Measurements from ENCODE around the gene SREBF2.
"Not testable (repeated sequence)": the region's sequence is repeated elsewhere in the genome, so short reads cannot be mapped to it uniquely, and the experiment has no call there.

The SREBF2 gene

DNA sequence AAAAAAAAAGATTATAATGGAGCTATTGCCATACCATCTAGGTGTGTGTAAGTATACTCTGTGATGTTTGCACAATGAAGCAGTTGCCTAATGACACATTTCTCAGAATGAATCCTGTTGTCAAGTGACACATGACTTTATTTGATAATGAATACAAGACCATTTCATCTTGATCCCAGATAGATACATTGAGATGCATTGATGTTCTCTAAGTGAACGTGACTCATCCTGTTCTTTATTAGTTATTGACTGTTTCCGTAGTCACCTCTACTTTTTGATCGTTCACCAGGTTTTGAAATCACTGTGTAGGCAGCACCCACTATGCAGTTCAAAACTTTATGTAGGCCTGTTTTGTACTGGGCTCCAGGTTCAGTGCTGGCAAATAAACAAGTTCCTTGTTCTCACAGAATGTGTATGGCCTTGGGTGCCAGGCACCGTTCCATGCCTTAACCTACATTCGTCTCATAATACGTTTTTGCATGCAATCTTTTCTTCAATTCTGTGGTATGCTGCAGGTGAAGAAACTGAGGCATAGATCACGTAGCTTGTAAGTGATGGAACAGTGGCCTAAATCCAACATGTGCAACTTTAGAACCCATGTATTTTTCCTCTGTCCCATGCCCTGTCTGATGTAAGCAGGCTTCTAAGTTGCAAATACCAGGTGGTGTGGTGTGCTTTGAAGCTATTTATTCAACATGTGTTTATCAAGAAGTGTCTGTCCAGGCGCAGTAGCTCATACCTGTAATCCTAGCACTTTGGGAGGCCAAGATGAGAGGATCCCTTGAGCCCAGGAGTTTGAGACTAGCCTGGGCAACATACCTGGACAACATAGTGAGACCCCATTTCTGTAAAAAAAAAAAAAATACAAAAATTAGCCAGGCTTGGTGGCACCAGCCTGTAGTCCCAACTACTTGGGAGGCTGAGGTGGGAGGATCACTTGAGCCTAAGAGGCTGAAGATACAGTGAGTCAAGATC is 10.4 kb downstream of the SREBF2 start:
- no peak for DNase-seq

DNA sequence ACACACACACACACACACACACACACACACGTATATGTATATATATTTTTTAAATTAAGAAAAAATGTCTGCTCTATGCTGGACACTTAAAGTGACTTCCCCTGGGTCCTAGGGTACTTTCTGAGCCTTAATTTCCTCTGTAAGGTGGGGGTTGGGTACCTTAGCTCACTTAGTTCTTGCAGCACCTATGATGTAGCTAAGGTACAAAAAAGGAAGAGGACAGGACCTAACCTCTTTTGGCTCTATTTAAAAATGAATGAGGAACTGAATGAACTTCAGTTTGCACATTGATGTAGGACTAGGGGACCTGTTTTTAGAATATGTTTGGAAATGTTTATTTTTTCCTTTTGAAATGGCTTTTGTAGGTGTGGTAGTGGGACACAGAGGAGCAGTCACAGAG is 11.1 kb downstream of the SREBF2 start:
- DNase-seq: no peak

DNA sequence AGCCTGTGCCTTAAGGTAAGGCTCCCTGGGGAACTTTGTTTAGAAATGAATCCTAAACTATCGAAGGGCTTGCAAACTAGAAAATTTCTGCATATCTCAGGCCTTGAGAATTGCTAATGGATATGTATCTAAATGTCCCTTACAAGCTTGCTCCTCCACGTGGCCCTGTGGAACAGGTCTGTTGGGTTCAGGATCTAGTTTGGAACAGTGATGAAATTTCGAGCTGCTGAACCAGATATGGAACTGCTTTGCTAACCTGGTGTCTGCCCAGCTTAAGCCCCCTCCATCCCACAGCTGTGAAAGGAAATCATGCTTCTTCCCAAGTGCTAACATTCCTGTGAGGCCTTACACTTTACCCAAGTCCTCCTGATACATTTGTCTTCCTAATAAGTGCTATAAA is 11.6 kb downstream of the SREBF2 start:
- no peak for DNase-seq

DNA sequence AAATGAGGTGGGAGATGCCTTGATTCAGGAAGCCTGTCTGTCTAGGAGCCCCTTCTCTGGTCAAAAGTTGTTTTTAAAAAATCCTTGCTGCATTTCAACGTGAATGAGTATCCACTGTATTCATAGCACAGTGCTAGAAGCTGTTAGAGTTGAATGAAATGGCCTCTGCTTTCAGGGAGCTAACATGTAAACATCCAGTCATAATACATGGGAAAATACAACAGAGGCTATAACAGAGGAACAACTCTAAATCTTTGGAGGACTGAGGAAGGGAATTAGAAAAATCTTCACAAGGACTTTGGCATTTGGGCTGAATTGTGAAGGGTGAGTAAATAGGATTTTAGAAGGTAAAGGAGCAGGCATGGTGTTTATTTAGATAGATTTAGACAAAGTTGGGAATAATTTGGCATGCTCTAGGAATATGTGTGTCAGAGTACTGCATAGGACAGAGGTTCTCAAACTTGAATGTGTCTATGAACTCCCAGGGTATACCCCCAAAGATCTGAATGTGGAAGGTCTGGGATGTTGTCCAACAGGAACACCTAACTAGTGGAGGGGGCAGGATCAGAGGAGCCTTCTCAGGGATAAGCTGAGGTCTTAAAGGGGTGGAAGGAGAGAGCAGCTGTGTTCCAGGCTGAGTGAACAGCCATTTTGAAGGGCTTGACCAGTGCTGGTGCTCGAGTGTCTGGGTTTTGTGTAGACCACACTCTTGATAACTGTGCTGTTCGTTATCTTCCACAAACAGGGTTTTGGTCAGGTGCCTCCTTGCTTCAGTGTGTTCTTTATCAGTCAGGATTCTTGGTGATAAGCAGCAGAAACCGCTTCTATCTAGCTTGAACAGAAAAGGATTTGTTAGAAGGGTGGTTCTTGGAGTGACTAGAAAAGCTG is 12.7 kb downstream of the SREBF2 start:
- no peak for DNase-seq

DNA sequence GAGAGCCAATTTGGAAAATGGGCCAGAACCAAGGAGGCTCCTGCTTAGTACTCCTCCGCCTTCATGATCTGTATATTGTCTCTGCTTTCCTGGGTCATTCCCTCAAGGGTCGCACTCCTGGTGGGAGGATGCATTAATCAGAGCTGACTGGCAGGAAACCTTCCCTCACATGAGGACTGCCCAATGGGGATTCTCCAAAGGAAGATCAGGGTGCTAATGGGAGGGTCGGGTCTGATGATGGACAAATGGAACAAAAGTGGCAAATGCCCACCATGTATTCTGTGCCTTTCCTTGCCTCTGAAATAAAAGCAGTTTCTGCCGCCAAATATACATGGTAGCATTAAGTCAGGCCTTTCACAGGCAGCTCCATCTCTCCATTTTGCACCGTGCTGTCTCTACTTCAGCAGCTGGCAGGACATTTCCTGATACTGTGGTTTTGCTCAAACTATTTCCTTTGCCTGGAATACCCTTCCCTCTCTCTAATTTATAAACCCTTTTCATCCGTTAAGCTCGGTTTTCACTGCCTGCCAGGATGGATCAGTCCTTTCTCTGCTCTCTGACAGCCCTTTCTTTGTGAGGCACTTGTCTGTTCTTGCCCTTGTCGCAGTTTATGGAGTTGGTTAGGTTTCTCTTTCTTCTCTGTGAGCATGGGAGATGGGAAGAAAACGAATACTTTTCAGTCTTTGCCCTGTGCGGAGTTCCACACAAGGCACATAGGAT is 13.5 kb downstream of the SREBF2 start:
- no peak for DNase-seq

DNA sequence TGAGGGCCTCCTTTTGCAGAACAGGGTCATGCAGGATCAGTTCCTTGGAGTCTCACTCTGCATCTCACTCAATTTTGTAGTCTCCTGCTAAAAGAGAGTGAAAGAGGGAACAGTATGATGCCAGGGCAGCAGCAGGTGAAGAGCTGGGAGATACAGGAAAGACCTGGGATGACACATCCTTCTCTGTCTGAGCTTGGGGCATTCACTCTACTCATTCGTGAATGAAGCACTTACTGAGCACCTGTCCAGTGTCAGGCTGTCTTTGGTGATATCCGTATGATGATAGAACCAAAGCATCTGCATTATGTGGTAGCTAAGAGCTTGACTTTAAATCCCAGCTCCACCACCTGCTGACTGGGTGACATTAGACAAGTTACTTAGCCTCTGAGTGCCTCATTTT is 14.4 kb downstream of the SREBF2 start:
- DNase-seq: no peak

DNA sequence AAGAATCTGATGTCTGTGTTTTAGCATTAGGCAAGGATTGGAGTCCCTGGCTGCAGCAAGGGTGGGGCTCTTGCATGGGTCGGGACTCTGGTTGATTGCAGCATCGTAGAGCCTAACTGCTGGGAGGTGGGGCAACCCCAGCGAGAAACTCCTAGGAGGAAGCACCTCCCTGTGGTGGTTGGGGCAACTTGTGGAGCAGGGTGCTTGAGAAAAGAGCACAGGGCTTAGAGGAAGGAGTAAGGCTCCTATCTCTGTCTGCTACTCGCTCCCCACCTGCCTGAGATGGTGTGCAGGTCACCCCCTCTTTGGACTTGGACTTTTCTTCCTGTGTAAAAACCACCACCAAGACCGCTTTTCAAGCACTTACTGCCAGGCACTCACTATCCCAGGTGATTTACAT is 15.6 kb downstream of the SREBF2 start:
- no peak for DNase-seq

DNA sequence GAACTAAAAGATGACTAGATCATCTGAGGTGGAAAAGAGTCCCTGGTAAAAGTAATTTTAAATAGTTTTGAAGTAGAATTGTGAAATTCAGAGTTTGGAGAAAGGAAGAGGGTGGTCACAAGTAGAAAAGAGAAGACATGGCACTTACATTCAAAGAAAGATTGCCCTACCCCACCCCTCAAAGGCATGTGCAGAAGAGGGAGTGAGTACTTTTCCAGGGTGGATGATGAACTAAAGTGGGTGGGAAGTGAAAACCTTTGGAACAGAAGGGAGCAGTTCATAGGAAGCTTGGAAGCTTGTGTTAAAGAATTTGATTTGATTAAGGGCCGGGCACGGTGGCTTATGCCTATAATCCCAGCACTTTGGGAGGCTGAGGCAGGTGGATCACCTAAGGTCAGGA is 23.6 kb downstream of the SREBF2 start:
- no peak for DNase-seq

DNA sequence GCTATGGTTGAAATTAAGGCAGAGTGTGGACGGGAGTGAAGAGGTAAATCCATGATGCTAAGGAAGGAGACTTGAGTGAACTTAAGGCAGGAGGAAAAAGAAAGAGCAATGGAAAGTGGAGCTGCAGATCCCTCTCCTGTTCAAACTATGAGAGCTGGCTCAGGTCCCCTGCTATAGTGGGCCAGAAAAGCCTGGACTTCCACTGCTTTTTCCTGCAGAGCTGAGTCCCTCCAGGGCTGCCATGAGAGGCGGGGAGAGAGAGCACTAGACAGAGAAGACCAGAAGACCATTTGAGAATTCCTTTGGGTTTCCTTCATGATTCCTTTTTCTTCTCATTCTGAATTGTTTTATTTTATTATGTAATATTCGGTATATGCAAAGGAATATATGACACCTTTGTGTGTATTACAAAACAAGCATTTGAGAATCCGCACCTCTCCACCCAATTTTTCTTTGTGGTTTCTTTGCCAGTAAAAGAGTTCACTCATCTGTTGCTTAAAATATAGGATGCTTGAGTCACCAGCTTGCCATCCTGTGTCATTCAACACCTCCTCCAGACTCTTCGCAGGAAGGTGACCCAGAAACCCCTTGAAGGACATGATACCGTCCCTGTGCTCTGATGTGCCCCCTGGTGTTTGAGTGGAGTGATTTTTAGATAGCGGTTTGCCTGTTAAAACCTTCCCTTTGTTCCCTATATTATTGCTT is 24.4 kb downstream of the SREBF2 start:
- peak; percentile 57 for DNase-seq

DNA sequence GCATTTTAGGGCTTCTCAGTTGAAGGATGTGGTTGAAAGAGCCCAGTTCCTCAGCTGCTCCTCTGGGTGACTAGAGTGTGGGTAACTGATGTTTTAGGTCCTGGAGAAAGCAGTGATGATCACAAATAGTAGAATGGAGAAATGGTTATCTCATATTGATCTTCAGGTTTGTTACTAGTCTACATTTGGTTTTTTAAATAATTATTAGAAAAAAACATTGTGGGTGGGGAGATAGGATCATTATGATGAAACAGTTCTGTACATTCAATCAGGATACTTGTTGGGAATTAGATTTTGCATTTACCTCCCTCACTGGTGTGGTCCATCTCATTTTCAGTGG is 24.9 kb downstream of the SREBF2 start:
- no peak for DNase-seq

DNA sequence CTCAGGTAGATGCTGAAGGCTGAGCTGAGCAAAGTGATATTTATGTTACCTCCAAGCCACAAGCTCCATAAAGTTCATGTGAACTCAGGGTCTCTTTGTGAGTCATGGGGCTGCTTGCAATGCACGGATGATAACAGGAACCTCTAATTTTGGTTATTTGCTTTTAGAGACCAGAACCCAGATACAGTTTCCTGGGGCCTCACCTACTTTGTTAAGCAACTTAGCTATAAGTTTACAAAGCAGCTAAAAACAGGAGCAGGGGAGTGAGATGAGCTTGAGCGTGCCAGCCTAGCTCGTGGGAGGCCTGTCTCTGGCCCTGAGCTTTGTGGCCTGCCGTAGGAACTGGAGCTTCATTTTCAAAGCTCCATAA is 29.2 kb downstream of the SREBF2 start:
- no peak for DNase-seq

DNA sequence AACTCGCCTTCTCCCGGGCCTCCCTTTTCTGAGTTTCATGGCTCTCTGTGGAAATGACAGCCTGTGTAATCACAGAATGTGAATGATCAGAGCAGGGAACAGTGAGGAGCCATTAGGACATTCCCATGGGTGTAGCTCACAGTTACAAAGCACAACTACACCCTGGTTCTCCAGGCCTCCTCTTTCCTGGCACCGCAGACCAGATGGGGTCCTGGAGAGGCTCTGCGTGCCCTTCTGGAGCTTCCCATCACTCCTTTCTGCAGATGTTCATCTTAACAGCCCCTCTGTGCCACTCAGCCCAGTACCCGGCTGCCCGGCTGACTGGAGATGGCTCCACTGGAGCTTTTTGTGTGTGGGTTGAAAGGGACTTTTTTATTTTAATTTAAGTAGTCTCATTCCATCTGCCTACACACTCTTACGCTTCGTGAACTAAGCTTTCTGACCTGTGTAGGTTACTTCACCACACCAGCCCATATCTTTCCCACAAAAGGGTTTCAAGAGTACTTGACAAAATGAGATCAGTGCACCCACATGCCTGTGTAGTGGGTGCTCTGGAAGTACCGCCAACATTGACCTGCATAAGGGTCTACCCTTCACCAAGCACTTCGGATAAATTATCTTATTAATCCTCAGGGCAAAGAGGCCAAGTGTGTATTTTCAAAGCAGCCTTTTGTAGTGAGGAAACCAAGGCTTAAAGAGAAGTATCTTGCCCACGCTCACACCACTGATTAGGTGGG is 29.8 kb downstream of the SREBF2 start:
- no peak for DNase-seq

DNA sequence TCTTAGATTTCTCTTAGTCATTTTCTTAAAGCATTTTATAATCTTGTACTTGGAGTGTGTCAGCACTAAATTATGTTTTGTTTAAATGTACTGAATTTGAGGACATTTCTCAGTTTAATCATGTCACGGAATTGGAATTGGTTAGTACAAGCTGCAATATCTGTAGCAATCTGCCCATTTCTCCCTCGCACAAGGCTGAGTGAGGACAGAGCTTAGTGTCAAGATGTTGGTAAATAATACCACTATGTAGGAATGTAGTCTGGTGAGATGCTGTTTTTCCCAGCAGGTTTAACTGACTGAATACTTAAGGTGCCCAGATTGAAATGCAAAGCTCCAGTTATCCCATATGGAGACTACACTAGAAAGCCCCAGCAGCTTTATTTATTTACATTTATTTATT is 30.6 kb downstream of the SREBF2 start:
- DNase-seq: no peak

DNA sequence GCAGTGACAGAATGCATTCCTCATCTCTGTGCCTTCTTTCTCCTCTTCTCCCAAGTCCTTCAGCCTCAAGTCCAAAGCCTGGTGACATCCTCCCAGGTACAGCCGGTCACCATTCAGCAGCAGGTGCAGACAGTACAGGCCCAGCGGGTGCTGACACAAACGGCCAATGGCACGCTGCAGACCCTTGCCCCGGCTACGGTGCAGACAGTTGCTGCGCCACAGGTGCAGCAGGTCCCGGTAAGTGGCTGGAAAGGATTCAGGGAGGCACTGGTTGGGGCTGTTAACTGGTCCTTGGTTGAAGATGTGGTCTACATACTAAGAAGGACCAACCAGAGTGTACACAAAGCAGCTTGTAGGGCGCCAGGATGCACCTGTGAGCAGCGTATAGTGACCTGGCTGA is 35.7 kb downstream of the SREBF2 start:
- DNase-seq: no peak

DNA sequence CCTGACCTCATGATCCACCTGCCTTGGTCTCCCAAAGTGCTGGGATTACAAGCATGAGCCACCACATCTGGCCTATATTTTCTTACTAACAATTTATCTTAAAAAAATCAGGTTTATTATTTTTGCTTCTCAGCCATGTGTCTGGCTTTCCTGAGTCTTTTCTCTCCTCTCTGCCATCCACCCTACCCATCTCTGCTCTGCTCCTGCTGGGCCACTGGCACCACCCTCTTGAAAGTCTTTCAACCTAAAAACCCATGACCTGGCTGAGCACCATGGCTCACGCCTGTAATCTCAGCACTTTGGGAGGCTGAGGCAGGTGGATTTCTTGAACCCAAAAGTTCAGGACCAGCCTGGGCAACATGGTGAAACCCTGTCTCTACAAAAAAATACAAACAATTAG is 37.2 kb downstream of the SREBF2 start:
- DNase-seq: not testable (repeated sequence)

DNA sequence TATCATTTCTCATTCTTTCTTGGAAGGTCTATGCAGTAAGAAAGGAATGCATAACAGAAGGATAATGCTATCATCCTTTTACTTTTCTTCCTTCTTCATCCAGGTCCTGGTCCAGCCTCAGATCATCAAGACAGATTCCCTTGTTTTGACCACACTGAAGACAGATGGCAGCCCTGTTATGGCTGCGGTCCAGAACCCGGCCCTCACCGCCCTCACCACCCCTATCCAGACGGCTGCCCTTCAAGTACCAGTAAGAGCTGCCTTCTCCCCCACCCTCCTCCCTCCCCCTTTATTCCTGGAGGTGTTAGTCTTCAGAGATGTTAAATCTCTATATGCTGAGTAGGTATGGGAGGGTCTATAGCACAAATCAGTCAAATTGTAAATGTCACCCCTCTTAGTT is 37.9 kb downstream of the SREBF2 start:
- no peak for DNase-seq

DNA sequence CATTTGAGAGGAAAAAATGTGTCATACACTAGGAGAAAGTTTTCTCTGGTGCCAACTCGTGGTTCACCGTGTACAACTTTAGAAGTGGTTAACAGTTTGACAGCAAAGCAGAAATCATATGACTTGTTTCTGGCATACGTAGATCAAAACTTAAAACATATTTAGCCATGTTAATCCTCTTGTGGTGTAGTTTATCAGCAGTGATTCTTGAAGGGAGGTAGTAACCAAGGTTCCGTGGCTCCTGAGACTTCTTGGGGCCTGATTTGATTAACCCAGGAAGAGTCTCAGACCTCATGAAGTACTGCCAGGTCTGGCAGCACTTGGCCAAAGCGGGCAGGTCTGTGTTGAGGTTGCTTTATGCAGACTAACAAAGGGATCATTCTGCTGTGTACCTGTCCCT is 40.5 kb downstream of the SREBF2 start:
- DNase-seq: no peak

DNA sequence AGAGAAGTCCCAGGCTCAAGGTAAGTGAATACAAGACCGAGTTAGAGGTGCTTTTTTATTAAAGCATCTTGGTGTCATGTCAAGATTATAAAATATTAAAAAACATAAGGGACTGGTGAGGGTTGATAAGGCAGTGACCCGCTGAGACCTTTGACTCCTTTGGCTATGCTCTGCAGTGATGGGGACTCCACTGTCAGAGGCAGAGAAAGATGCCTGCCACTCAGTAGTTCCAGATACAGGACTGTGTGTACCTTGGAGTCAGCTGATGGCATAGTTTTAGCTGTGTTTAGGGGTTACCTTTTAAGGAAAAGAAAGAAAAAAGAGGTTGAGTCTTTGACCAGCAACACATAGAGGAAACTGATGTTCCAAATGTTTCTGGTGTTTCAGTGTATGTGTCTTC is 41.2 kb downstream of the SREBF2 start:
- no peak for DNase-seq

DNA sequence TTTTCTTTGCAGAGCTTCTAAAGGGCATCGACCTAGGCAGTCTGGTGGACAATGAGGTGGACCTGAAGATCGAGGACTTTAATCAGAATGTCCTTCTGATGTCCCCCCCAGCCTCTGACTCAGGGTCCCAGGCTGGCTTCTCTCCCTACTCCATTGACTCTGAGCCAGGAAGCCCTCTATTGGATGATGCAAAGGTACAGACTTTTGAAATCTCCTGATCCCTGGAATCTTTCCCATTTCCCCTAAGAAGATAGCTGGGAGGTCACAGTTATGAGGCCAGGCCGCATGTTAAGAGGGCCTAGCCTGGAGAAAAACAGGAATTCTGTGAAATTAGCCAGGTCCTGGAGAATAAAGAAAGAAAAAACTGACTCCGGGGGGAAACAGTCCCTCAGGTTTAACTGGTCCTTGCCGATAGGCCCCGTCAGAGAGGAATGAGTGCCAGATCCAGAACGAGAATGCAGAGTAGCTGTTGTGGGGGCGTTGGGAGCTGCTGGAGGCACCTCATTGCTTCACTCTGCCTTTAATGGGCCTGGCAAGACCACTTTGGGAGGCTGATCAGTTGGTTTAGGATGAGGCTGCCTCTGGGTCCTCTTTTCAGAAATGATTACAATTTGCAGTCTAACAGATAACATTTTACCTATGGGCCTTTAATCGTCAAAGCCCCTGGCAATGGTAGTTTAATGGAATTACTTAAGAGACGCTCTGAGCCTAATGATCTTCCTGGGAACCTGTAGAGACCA is 42.8 kb downstream of the SREBF2 start:
- DNase-seq: no peak

DNA sequence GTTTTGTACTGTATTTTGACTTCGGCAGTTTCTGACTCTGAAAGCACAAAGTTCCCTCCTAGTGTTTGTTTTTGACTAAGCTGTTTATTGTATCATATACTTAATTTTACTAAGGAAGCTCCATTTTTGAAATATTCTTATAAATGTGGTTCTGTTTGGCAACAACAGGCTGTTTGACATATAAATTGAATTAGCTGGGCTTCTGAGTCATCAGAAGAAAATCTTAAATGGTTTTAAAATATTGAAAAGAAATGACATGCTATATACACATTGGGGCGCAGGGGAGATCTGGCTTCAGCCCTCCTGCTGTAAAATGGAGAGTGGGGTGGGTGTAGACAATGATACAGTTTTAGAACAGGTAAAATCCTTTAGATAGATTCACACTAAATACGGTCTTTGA is 43.4 kb downstream of the SREBF2 start:
- DNase-seq: no peak

DNA sequence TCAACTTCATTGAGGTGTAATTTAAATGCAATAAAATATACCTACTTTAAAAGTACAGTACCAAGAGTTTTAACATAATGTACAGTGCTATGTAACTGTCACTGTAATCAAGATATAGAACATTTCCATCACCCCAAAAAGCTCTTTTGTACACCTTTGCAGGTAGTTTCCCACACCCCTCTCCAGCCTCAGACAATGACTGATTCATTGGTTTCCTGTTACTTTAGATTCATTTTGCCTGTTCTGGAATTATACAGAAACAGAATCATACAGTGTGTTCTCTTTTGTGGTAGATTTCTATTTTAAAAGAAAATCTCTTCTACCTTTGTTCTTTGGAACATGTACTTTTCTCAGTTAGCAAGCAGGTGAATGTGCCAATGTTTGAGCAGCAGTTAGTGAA is 43.8 kb downstream of the SREBF2 start:
- DNase-seq: no peak

All from GDM1 (cell line).